ENCODE measurements around the gene MSL2.

DNA sequence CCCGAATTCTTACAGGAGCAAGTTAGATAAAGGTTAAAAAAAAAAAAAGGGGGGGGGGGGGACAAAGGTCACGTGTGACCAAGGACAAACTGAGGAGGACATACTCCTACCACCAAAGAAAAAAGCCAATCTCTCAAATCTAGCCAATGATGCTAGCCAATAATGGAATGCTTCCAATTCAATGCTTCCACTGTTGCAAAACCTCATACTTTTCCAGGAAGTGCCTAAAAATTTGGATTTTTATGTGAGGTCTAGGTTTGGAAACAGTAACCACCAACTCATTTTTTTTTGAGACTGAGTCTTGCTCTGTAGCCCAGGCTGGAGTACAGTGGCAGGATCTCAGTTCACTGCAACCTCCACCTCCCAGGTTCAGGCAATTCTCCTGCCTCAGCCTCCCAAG, 11.4 kb downstream of the MSL2 start:
- TF ChIP-seq, protein P1, sequence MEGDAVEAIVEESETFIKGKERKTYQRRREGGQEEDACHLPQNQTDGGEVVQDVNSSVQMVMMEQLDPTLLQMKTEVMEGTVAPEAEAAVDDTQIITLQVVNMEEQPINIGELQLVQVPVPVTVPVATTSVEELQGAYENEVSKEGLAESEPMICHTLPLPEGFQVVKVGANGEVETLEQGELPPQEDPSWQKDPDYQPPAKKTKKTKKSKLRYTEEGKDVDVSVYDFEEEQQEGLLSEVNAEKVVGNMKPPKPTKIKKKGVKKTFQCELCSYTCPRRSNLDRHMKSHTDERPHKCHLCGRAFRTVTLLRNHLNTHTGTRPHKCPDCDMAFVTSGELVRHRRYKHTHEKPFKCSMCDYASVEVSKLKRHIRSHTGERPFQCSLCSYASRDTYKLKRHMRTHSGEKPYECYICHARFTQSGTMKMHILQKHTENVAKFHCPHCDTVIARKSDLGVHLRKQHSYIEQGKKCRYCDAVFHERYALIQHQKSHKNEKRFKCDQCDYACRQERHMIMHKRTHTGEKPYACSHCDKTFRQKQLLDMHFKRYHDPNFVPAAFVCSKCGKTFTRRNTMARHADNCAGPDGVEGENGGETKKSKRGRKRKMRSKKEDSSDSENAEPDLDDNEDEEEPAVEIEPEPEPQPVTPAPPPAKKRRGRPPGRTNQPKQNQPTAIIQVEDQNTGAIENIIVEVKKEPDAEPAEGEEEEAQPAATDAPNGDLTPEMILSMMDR (IDR thresholded peaks at IDR 0.05): no peak
- TF ChIP-seq POLR2AphosphoS5 (IDR thresholded peaks at IDR 0.05; ENCODE audit: low read depth, low read length) (no peak), TCF7L2 (IDR thresholded peaks at IDR 0.05; ENCODE audit: low read depth, low read length) (no peak), SIN3A (IDR thresholded peaks at IDR 0.05; ENCODE audit: borderline replicate concordance, insufficient read depth, low read depth, low read length) (no peak)
- TF ChIP-seq, protein P2, sequence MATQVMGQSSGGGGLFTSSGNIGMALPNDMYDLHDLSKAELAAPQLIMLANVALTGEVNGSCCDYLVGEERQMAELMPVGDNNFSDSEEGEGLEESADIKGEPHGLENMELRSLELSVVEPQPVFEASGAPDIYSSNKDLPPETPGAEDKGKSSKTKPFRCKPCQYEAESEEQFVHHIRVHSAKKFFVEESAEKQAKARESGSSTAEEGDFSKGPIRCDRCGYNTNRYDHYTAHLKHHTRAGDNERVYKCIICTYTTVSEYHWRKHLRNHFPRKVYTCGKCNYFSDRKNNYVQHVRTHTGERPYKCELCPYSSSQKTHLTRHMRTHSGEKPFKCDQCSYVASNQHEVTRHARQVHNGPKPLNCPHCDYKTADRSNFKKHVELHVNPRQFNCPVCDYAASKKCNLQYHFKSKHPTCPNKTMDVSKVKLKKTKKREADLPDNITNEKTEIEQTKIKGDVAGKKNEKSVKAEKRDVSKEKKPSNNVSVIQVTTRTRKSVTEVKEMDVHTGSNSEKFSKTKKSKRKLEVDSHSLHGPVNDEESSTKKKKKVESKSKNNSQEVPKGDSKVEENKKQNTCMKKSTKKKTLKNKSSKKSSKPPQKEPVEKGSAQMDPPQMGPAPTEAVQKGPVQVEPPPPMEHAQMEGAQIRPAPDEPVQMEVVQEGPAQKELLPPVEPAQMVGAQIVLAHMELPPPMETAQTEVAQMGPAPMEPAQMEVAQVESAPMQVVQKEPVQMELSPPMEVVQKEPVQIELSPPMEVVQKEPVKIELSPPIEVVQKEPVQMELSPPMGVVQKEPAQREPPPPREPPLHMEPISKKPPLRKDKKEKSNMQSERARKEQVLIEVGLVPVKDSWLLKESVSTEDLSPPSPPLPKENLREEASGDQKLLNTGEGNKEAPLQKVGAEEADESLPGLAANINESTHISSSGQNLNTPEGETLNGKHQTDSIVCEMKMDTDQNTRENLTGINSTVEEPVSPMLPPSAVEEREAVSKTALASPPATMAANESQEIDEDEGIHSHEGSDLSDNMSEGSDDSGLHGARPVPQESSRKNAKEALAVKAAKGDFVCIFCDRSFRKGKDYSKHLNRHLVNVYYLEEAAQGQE (IDR thresholded peaks at IDR 0.05; ENCODE audit: insufficient read depth in 1 of 2, low read depth in 2 of 2, low read length in 1 of 2): no peak
